ENCODE data around the gene PODXL2.

GRCh38 chr3:127669541-127670228, 40.7 kb downstream of the PODXL2 start:
- TF ChIP-seq CTCF (conservative IDR thresholded peaks at IDR 0.05) = no peak
- TF ChIP-seq ZFX (IDR thresholded peaks at IDR 0.05) = no peak

Data from C4-2B (cell line).